GM13977 (cell line): ENCODE measurements around the gene IGLL5.

Experiments used
- DNase-seq: peaks from one replicate; pipeline ENCODE4 v3.0.0; 2012; ENCODE audit warnings: low spot score
- CTCF ChIP-seq: IDR thresholded peaks from 2 replicates; pipeline ENCODE4 v1.5.1; 2012; ENCODE audit warnings: mild to moderate bottlenecking, control low read depth; ENCODE audit not compliant: insufficient read depth; ENCODE audit errors: extremely low read depth, missing control alignments
- in situ Hi-C: fragments of 300-500 bp; cut with MboI; formaldehyde crosslinking; loops from one replicate; pipeline ENCODE4 v1.12.0; 2022; ENCODE audit warnings: low sequenced_read_pairs, low pct_unique_long_range_greater_than_20kb, mixed read lengths, inconsistent platforms; ENCODE audit not compliant: unreplicated experiment

IGLL5 gene

GRCh38 chr22:22858559-22858937 is 29.1 kb upstream of the IGLL5 start:
- in situ Hi-C loops = no loop called here
- DNase-seq = no peak
- TF ChIP-seq CTCF = no peak

- DNase-seq = no peak
Measured at GRCh38 chr22:22863001-22863400, 24.6 kb upstream of the IGLL5 start.

GRCh38 chr22:22865311-22866072 is 22.1 kb upstream of the IGLL5 start:
- in situ Hi-C loops = no loop called here
- DNase-seq = no peak
- TF ChIP-seq CTCF = no peak

More at GRCh38 chr22:22863001-22863400, 24.6 kb upstream of the IGLL5 start:
- in situ Hi-C loops = no loop called here
- TF ChIP-seq CTCF = no peak

GRCh38 chr22:22866381-22867111 is 21.1 kb upstream of the IGLL5 start:
- DNase-seq = no peak
- in situ Hi-C loops = no loop called here
- TF ChIP-seq CTCF = no peak

GRCh38 chr22:22867996-22868715 is 19.5 kb upstream of the IGLL5 start:
- in situ Hi-C loops = no loop called here
- DNase-seq = no peak
- TF ChIP-seq CTCF = no peak

GRCh38 chr22:22870577-22871404 is 16.8 kb upstream of the IGLL5 start:
- in situ Hi-C loops = no loop called here

More at GRCh38 chr22:22870577-22871404, 16.8 kb upstream of the IGLL5 start:
- no peak for TF ChIP-seq CTCF
- no peak for DNase-seq
